Lower leg skin (tissue), 3 donors: ENCODE measurements around the gene SH2B3.

Experiments
- CTCF ChIP-seq, 3 donors: fragments of 450-650 bp; IDR thresholded peaks; one replicate each; pipeline ENCODE4 v1.5.1; 2016; ENCODE audit warnings: antibody characterized with exemption in 3 of 3, mild to moderate bottlenecking in 3 of 3, moderate library complexity in 2 of 3
- POLR2A ChIP-seq, 2 donors: fragments of 450-650 bp; IDR thresholded peaks; one replicate each; pipeline ENCODE4 v1.6.1; 2016 to 2017; ENCODE audit warnings: antibody characterized with exemption in 2 of 2, mild to moderate bottlenecking in 1 of 2, moderate library complexity in 1 of 2

- TF ChIP-seq CTCF (IDR thresholded peaks at IDR 0.05) (no peak), POLR2A (IDR thresholded peaks at IDR 0.05) (no peak)
These were observed 5.6 kb downstream of the SH2B3 start for GRCh38 chr12:111411185-111411764.
